Neural cell (in vitro differentiated cells): ENCODE data around the gene PHLDB1.

Experiments used
- EP300 ChIP-seq: fragments of 450-650 bp; conservative IDR thresholded peaks from 2 replicates; pipeline ENCODE4 v1.6.1; 2014; ENCODE audit warnings: antibody characterized with exemption, mild to moderate bottlenecking, moderate library complexity; ENCODE audit not compliant: poor library complexity, severe bottlenecking
- EZH2 ChIP-seq: fragments of 200-600, 300-800 bp; shearing (Covaris generic), sonication (generic); IDR thresholded peaks from 2 replicates; pipeline ENCODE4 v1.6.1; 2014; ENCODE audit warnings: antibody characterized with exemption, low read length, borderline replicate concordance, mild to moderate bottlenecking; ENCODE audit not compliant: insufficient read depth, poor library complexity, severe bottlenecking
- MXI1 ChIP-seq: fragments of 450-650 bp; conservative IDR thresholded peaks from 2 replicates; pipeline ENCODE4 v1.6.1; 2014; ENCODE audit warnings: antibody characterized with exemption, mild to moderate bottlenecking; ENCODE audit not compliant: poor library complexity, severe bottlenecking
- POLR2AphosphoS5 ChIP-seq: IDR thresholded peaks from 2 replicates; pipeline ENCODE4 v1.6.1; 2012
- RAD21 ChIP-seq: fragments of 450-650 bp; conservative IDR thresholded peaks from 2 replicates; pipeline ENCODE4 v1.6.1; 2014; ENCODE audit warnings: antibody characterized with exemption, mild to moderate bottlenecking, moderate library complexity
- TAF1 ChIP-seq: IDR thresholded peaks from 2 replicates; pipeline ENCODE4 v1.6.1; 2012; ENCODE audit warnings: low read depth
- TF ChIP-seq, protein P1 (sequence below): fragments of 450-650 bp; IDR thresholded peaks from 2 replicates; pipeline ENCODE4 v1.5.1; 2014; ENCODE audit warnings: antibody characterized with exemption, mild to moderate bottlenecking, moderate library complexity; ENCODE audit not compliant: poor library complexity, severe bottlenecking

- TF ChIP-seq, protein P1, sequence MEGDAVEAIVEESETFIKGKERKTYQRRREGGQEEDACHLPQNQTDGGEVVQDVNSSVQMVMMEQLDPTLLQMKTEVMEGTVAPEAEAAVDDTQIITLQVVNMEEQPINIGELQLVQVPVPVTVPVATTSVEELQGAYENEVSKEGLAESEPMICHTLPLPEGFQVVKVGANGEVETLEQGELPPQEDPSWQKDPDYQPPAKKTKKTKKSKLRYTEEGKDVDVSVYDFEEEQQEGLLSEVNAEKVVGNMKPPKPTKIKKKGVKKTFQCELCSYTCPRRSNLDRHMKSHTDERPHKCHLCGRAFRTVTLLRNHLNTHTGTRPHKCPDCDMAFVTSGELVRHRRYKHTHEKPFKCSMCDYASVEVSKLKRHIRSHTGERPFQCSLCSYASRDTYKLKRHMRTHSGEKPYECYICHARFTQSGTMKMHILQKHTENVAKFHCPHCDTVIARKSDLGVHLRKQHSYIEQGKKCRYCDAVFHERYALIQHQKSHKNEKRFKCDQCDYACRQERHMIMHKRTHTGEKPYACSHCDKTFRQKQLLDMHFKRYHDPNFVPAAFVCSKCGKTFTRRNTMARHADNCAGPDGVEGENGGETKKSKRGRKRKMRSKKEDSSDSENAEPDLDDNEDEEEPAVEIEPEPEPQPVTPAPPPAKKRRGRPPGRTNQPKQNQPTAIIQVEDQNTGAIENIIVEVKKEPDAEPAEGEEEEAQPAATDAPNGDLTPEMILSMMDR, result no peak
- TF ChIP-seq RAD21 (no peak), EP300 (no peak), POLR2AphosphoS5 (no peak), EZH2 (no peak), TAF1 (no peak), MXI1 (no peak)
Measured at GRCh38 chr11:118673361-118674081, 66.1 kb downstream of the PHLDB1 start.
